IPS-18a (cell line): ENCODE measurements around the gene EDDM3A.

Experiments used
- H3K27ac ChIP-seq: one replicate; pipeline ENCODE4 v1.5.1; 2013; ENCODE audit warnings: low read length
- H3K27me3 ChIP-seq: one replicate; pipeline ENCODE4 v1.6.1; 2013; ENCODE audit warnings: mild to moderate bottlenecking, low read length; ENCODE audit not compliant: control insufficient read depth, insufficient read depth
- H3K36me3 ChIP-seq: one replicate; pipeline ENCODE4 v1.6.1; 2013; ENCODE audit warnings: low read depth, low read length; ENCODE audit not compliant: control insufficient read depth
- H3K4me1 ChIP-seq: one replicate; pipeline ENCODE4 v1.6.1; 2013; ENCODE audit warnings: low read depth, low read length; ENCODE audit not compliant: control insufficient read depth
- H3K4me3 ChIP-seq: one replicate; pipeline ENCODE4 v1.5.1; 2013; ENCODE audit warnings: low read length
- H3K9ac ChIP-seq: one replicate; pipeline ENCODE4 v1.6.1; 2013; ENCODE audit warnings: mild to moderate bottlenecking, low read length, moderate library complexity
- H3K9me3 ChIP-seq: one replicate; pipeline ENCODE4 v1.6.1; 2013; ENCODE audit warnings: low read depth, low read length; ENCODE audit not compliant: control insufficient read depth

The EDDM3A gene

DNA sequence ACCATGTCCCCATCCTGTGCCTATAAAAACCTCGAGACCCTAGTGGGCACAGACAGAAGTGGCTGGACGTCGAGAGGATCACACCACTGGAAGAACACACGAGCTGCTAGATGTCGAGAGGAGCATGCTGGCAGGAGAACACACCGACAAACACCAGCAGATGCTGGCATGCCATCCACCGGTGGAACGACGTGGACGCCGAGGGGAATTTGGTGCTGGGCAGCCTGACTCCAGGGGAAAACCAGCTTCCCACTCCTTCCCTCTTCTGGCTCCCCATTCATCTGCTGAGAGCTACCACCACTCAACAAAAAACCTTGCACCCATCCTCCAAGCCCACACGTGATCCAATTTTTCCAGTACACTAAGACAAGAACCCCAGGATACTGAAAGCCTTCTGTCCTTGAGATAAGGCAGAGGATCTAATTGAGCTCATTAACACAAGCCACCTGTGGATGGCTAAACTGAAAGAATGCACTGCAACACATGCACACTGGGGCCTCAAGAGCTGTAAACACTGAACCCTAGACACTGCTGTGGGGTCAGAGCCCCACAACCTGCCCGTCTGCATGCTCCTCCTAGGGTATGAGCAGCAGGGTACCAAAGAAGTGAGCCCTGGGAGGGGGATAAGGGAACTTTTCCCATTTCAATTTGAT lies 44.9 kb downstream of the EDDM3A start:
- Histone ChIP-seq H3K36me3 (no peaks in the 10 kb centered on the region), H3K4me3 (no peak overlapping the region), H3K27me3 (no peaks in the 10 kb centered on the region), H3K4me1 (peaks cover 4% of the 10 kb centered on the region), H3K9ac (no peak overlapping the region), H3K9me3 (no peaks in the 10 kb centered on the region), H3K27ac (no peak overlapping the region)

- Histone ChIP-seq H3K9ac (no peak overlapping the region), H3K4me1 (peaks cover 4% of the 10 kb centered on the region), H3K27ac (no peak overlapping the region), H3K27me3 (no peaks in the 10 kb centered on the region), H3K36me3 (no peaks in the 10 kb centered on the region), H3K9me3 (no peaks in the 10 kb centered on the region), H3K4me3 (no peak overlapping the region)
Observed at GRCh38 chr14:20791187-20791586, 45.5 kb downstream of the EDDM3A start.

GRCh38 chr14:20791597-20791996 lies 45.9 kb downstream of the EDDM3A start:
- H3K27me3 ChIP-seq, result no peaks in the 10 kb centered on the region
- H3K4me3 ChIP-seq, result no peak overlapping the region
- H3K9me3 ChIP-seq, result no peaks in the 10 kb centered on the region
- no peaks in the 10 kb centered on the region for H3K36me3 ChIP-seq
- H3K9ac ChIP-seq, result no peak overlapping the region
- H3K27ac ChIP-seq, result no peak overlapping the region
- peaks cover 4% of the 10 kb centered on the region for H3K4me1 ChIP-seq

- Histone ChIP-seq H3K4me1 (peaks cover 4% of the 10 kb centered on the region), H3K36me3 (no peaks in the 10 kb centered on the region), H3K27me3 (no peaks in the 10 kb centered on the region), H3K9me3 (no peaks in the 10 kb centered on the region), H3K4me3 (no peak overlapping the region), H3K9ac (no peak overlapping the region), H3K27ac (no peak overlapping the region)
Observed at GRCh38 chr14:20792556-20792955, 46.9 kb downstream of the EDDM3A start.

DNA sequence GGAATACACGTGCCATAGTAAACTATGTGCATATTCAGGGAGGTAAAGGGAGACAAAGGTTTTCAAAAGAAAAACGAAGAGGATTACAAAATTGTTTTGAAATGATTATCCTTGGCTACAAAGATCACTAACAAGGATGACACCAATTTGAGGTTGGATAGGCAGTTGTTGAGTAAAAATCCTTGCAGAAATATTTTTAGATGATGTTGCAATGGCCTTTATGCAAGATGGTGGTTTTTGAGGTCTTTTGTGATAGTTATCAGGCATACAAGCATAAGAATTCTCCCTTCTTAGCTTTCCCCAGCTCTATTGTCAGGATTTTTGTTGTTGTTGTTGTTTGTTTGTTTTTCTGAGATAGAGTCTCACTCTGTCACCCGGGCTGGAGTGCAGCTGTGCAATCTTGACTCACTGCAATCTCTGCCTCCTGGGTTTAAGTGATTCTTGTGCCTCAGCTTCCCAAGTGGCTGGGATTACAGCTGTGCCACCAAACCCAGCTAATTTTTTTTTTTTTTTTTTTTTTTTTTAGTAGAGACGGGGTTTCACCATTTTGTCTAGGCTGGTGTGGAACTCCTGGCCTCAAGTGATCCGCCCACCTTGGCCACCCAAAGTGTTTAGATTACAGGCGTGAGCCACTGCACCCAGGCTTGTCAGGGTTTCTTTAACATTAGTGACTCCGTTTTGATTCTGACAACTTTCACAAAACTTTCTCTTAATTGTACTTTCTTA lies 49.1 kb downstream of the EDDM3A start:
- H3K4me3 ChIP-seq, result no peak overlapping the region

DNA sequence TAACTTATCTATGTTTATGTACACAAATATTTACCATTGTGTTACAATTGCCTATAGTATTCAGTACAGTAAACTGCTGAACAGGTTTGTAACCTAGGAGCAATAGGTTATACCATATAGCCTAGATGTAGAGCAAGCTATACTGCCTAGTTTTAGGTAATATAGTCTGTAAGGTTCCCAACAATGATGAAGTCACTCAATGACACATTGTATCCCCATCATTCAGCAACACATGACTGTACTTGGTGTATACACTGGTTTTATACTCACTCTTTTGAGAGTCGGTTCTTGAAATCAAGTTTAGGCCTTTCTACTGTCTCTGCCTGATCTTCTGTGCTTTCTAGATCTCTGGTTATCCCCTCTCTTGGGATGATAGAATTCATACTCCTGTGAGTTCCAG lies 51.5 kb downstream of the EDDM3A start:
- Histone ChIP-seq H3K36me3 (no peaks in the 10 kb centered on the region), H3K9ac (no peak overlapping the region), H3K9me3 (no peaks in the 10 kb centered on the region), H3K27me3 (no peaks in the 10 kb centered on the region), H3K4me3 (no peak overlapping the region), H3K4me1 (peaks cover 18% of the 10 kb centered on the region), H3K27ac (no peak overlapping the region)

More for the DNA sequence above, 49.1 kb downstream of the EDDM3A start:
- no peaks in the 10 kb centered on the region for H3K9me3 ChIP-seq
- H3K9ac ChIP-seq, result no peak overlapping the region
- peaks cover 8% of the 10 kb centered on the region for H3K4me1 ChIP-seq
- no peak overlapping the region for H3K27ac ChIP-seq
- no peaks in the 10 kb centered on the region for H3K27me3 ChIP-seq
- H3K36me3 ChIP-seq, result no peaks in the 10 kb centered on the region
